HEK293 (cell line): ENCODE results near the gene GBF1.

Source experiments
- CTCF ChIA-PET: fragments of 350-600 bp; formaldehyde crosslinking; extraction: SDS; loops from one replicate; lab custom pipeline; 2021; ENCODE audit warnings: antibody characterized with exemption; lab: Yijun Ruan, JAX
- POLR2A ChIA-PET: fragments of 300-600 bp; formaldehyde crosslinking; extraction: SDS; loops from one replicate; lab custom pipeline; 2020; ENCODE audit warnings: antibody characterized with exemption, inconsistent platforms; lab: Yijun Ruan, JAX
- H3K27ac ChIP-seq: fragments of 200-500 bp; sonication (Bioruptor generic); 2 replicates; pipeline ENCODE4 v1.5.1; 2014; ENCODE audit warnings: low read depth, low read length, control low read depth, inconsistent platforms; ENCODE audit errors: extremely low read depth
- H3K36me3 ChIP-seq, 2 experiments: fragments of 200-500 bp in 1 of 2; sonication (Bioruptor generic) in 1 of 2; 1 replicate in 1 of 2; 2 replicates in 1 of 2; pipeline ENCODE4 v1.5.1; 2014 to 2017; ENCODE audit warnings: inconsistent platforms in 2 of 2, low read length in 2 of 2; ENCODE audit not compliant: control insufficient read depth in 2 of 2, insufficient read depth in 1 of 2
- H3K4me1 ChIP-seq: fragments of 200-500 bp; sonication (Bioruptor generic); 2 replicates; pipeline ENCODE4 v1.5.1; 2014; ENCODE audit warnings: mild to moderate bottlenecking, low read length, inconsistent platforms; ENCODE audit not compliant: control insufficient read depth, insufficient read depth
- H3K4me3 ChIP-seq: 2 replicates; pipeline ENCODE4 v1.5.1; 2011; ENCODE audit warnings: low read depth, mild to moderate bottlenecking, control low read depth, low read length, moderate library complexity
- H3K9me3 ChIP-seq: fragments of 200-500 bp; sonication (Bioruptor generic); 2 replicates; pipeline ENCODE4 v1.5.1; 2014; ENCODE audit warnings: low read depth, low read length, inconsistent platforms; ENCODE audit not compliant: control insufficient read depth, insufficient read depth
- BCL11B ChIP-seq: fragments of 450-650 bp; formaldehyde crosslinking; IDR thresholded peaks from 2 replicates; pipeline ENCODE4 v1.5.1; 2016; ENCODE audit warnings: low read depth, missing biosample characterization, missing genetic modification characterization
- PBX3 ChIP-seq: sonication (generic); formaldehyde crosslinking; IDR thresholded peaks from 2 replicates; pipeline ENCODE4 v1.8.1; 2022; ENCODE audit warnings: mild to moderate bottlenecking, moderate library complexity, missing genetic modification reagents
- SP2 ChIP-seq: fragments of 450-650 bp; formaldehyde crosslinking; IDR thresholded peaks from 2 replicates; pipeline ENCODE4 v1.5.1; 2016; ENCODE audit warnings: missing biosample characterization, missing genetic modification characterization
- SP3 ChIP-seq: fragments of 450-650 bp; formaldehyde crosslinking; IDR thresholded peaks from 2 replicates; pipeline ENCODE4 v1.5.1; 2016; ENCODE audit warnings: missing biosample characterization, missing genetic modification characterization
- ZBTB20 ChIP-seq: fragments of 450-650 bp; formaldehyde crosslinking; IDR thresholded peaks from 2 replicates; pipeline ENCODE4 v1.5.1; 2016; ENCODE audit warnings: missing biosample characterization, missing genetic modification characterization
- ZBTB26 ChIP-seq: fragments of 450-650 bp; formaldehyde crosslinking; optimal IDR thresholded peaks from 2 replicates; pipeline ENCODE3; 2016; ENCODE audit warnings: missing biosample characterization, mild to moderate bottlenecking, missing genetic modification characterization
- ZBTB7A ChIP-seq: fragments of 450-650 bp; formaldehyde crosslinking; IDR thresholded peaks from 2 replicates; pipeline ENCODE4 v1.5.1; 2016; ENCODE audit warnings: low read depth, missing biosample characterization, missing genetic modification characterization
- ZEB2 ChIP-seq: fragments of 450-650 bp; formaldehyde crosslinking; IDR thresholded peaks from 2 replicates; pipeline ENCODE4 v1.5.1; 2016; ENCODE audit warnings: missing biosample characterization, missing genetic modification characterization
- ZNF214 ChIP-seq: fragments of 450-650 bp; formaldehyde crosslinking; IDR thresholded peaks from 2 replicates; pipeline ENCODE4 v1.5.1; 2017; ENCODE audit warnings: missing biosample characterization, mild to moderate bottlenecking, missing genetic modification characterization, borderline replicate concordance
- ZNF239 ChIP-seq: fragments of 450-650 bp; formaldehyde crosslinking; IDR thresholded peaks from 2 replicates; pipeline ENCODE4 v1.5.1; 2016; ENCODE audit warnings: missing biosample characterization, missing genetic modification characterization
- ZNF248 ChIP-seq: fragments of 450-650 bp; formaldehyde crosslinking; IDR thresholded peaks from 2 replicates; pipeline ENCODE4 v1.5.1; 2017; ENCODE audit warnings: missing biosample characterization, missing genetic modification characterization
- ZNF311 ChIP-seq: fragments of 450-650 bp; formaldehyde crosslinking; IDR thresholded peaks from 2 replicates; pipeline ENCODE4 v1.5.1; 2017; ENCODE audit warnings: missing biosample characterization, missing genetic modification characterization, borderline replicate concordance
- ZNF366 ChIP-seq: fragments of 450-650 bp; formaldehyde crosslinking; conservative IDR thresholded peaks from 2 replicates; pipeline ENCODE4 v1.5.1; 2016; ENCODE audit warnings: missing biosample characterization, missing genetic modification characterization
- ZNF391 ChIP-seq: fragments of 450-650 bp; formaldehyde crosslinking; IDR thresholded peaks from 2 replicates; pipeline ENCODE4 v1.5.1; 2016; ENCODE audit warnings: low read depth, missing biosample characterization, missing genetic modification characterization, borderline replicate concordance
- ZNF530 ChIP-seq: fragments of 450-650 bp; formaldehyde crosslinking; IDR thresholded peaks from 2 replicates; pipeline ENCODE4 v1.5.1; 2016; ENCODE audit warnings: low read depth, missing biosample characterization, missing genetic modification characterization
- ZNF664 ChIP-seq: fragments of 450-650 bp; formaldehyde crosslinking; IDR thresholded peaks from 2 replicates; pipeline ENCODE4 v1.5.1; 2016; ENCODE audit warnings: missing biosample characterization, missing genetic modification characterization
- ZNF670 ChIP-seq: fragments of 450-650 bp; formaldehyde crosslinking; IDR thresholded peaks from 2 replicates; pipeline ENCODE4 v1.5.1; 2016; ENCODE audit warnings: missing biosample characterization, missing genetic modification characterization, low read depth
- ZNF777 ChIP-seq: fragments of 450-650 bp; formaldehyde crosslinking; IDR thresholded peaks from 2 replicates; pipeline ENCODE4 v1.5.1; 2017; ENCODE audit warnings: missing biosample characterization, missing genetic modification characterization, borderline replicate concordance
- ZNF785 ChIP-seq: fragments of 450-650 bp; formaldehyde crosslinking; IDR thresholded peaks from 2 replicates; pipeline ENCODE4 v1.5.1; 2016; ENCODE audit warnings: missing biosample characterization, missing genetic modification characterization
- ZNF791 ChIP-seq: fragments of 450-650 bp; formaldehyde crosslinking; IDR thresholded peaks from 2 replicates; pipeline ENCODE4 v1.5.1; 2016; ENCODE audit warnings: missing biosample characterization, missing genetic modification characterization
- TF ChIP-seq, protein P1 (sequence below): fragments of 450-650 bp; formaldehyde crosslinking; IDR thresholded peaks from 2 replicates; pipeline ENCODE4 v1.5.1; 2016; ENCODE audit warnings: missing biosample characterization, missing genetic modification characterization
- TF ChIP-seq, protein P2 (sequence below): fragments of 450-650 bp; formaldehyde crosslinking; IDR thresholded peaks from 2 replicates; pipeline ENCODE4 v1.5.1; 2016; ENCODE audit warnings: missing biosample characterization, missing genetic modification characterization
- TF ChIP-seq, protein P3 (sequence below): fragments of 450-650 bp; formaldehyde crosslinking; IDR thresholded peaks from 2 replicates; pipeline ENCODE4 v1.5.1; 2016; ENCODE audit warnings: missing biosample characterization, missing genetic modification characterization
- TF ChIP-seq, protein P4 (sequence below): fragments of 450-650 bp; formaldehyde crosslinking; IDR thresholded peaks from 2 replicates; pipeline ENCODE4 v1.5.1; 2016; ENCODE audit warnings: missing biosample characterization, missing genetic modification characterization

The GBF1 gene

GRCh38 chr10:102230264-102230860, 15.0 kb upstream of the GBF1 start (continued):
- peak; percentile 10; the same call in 1 of the 2 replicates for TF ChIP-seq ZBTB20 (tag by site-specific recombination)
- peak; percentile 77 for TF ChIP-seq ZNF366
- TF ChIP-seq, protein P1, sequence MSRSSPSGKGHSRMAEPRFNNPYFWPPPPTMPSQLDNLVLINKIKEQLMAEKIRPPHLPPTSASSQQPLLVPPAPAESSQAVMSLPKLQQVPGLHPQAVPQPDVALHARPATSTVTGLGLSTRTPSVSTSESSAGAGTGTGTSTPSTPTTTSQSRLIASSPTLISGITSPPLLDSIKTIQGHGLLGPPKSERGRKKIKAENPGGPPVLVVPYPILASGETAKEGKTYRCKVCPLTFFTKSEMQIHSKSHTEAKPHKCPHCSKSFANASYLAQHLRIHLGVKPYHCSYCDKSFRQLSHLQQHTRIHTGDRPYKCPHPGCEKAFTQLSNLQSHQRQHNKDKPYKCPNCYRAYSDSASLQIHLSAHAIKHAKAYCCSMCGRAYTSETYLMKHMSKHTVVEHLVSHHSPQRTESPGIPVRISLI (tag by site-specific recombination) = no peak
- TF ChIP-seq, protein P2, sequence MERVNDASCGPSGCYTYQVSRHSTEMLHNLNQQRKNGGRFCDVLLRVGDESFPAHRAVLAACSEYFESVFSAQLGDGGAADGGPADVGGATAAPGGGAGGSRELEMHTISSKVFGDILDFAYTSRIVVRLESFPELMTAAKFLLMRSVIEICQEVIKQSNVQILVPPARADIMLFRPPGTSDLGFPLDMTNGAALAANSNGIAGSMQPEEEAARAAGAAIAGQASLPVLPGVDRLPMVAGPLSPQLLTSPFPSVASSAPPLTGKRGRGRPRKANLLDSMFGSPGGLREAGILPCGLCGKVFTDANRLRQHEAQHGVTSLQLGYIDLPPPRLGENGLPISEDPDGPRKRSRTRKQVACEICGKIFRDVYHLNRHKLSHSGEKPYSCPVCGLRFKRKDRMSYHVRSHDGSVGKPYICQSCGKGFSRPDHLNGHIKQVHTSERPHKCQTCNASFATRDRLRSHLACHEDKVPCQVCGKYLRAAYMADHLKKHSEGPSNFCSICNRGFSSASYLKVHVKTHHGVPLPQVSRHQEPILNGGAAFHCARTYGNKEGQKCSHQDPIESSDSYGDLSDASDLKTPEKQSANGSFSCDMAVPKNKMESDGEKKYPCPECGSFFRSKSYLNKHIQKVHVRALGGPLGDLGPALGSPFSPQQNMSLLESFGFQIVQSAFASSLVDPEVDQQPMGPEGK (tag by site-specific recombination) = peak; percentile 100
- TF ChIP-seq ZNF664 (tag by site-specific recombination) = no peak
- TF ChIP-seq ZNF785 = no peak
- no peak for TF ChIP-seq ZNF239 (tag by site-specific recombination)
- no peak for TF ChIP-seq ZNF248
- no peak for TF ChIP-seq ZNF791 (tag by site-specific recombination)
- TF ChIP-seq ZNF311 (tag by site-specific recombination) = no peak
- TF ChIP-seq, protein P3, sequence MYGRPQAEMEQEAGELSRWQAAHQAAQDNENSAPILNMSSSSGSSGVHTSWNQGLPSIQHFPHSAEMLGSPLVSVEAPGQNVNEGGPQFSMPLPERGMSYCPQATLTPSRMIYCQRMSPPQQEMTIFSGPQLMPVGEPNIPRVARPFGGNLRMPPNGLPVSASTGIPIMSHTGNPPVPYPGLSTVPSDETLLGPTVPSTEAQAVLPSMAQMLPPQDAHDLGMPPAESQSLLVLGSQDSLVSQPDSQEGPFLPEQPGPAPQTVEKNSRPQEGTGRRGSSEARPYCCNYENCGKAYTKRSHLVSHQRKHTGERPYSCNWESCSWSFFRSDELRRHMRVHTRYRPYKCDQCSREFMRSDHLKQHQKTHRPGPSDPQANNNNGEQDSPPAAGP (tag by site-specific recombination) = peak; percentile 95; the same call in 1 of the 2 replicates
- TF ChIP-seq PBX3 = no peak; the same call in 1 of the 2 replicates

DNA sequence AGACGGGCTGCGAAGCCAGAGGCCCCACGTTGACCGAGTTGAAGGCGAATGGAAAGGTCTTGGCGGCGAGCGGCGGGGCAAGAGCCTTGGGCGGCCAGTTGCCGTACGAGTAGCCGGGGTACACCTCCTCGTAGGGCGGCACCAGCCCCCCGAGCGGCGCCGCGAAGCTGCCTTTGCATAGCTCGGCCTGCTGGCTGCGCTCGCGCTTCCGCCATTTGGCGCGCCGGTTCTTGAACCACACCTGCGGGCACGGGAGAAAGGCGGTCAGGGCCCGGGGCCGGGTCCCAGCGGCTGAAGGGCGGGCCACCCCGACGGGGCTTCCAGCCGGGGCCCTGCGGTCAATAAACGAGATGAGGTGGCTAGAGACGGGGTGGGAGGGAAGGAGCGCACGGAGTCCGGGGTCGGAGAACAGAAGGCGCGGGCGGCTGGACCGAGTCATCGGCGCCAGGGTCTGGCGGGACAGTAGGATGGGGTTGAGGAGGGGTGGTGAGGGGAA, 14.4 kb upstream of the GBF1 start:
- Histone ChIP-seq H3K27ac (peak overlapping the region; percentile 77; the same call in 1 of the 2 replicates), H3K4me3 (peak overlapping the region; percentile 53)
- peak; percentile 79 for TF ChIP-seq SP2 (tag by site-specific recombination)
- TF ChIP-seq ZNF791 (tag by site-specific recombination) = no peak
- TF ChIP-seq BCL11B = peak; percentile 54; the same call in 1 of the 2 replicates
- TF ChIP-seq, protein P2 (tag by site-specific recombination) = peak; percentile 20
- TF ChIP-seq, protein P4, sequence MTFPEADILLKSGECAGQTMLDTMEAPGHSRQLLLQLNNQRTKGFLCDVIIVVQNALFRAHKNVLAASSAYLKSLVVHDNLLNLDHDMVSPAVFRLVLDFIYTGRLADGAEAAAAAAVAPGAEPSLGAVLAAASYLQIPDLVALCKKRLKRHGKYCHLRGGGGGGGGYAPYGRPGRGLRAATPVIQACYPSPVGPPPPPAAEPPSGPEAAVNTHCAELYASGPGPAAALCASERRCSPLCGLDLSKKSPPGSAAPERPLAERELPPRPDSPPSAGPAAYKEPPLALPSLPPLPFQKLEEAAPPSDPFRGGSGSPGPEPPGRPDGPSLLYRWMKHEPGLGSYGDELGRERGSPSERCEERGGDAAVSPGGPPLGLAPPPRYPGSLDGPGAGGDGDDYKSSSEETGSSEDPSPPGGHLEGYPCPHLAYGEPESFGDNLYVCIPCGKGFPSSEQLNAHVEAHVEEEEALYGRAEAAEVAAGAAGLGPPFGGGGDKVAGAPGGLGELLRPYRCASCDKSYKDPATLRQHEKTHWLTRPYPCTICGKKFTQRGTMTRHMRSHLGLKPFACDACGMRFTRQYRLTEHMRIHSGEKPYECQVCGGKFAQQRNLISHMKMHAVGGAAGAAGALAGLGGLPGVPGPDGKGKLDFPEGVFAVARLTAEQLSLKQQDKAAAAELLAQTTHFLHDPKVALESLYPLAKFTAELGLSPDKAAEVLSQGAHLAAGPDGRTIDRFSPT (tag by site-specific recombination) = peak; percentile 45
- TF ChIP-seq ZNF670 = no peak
- peak; percentile 81 for TF ChIP-seq ZBTB20 (tag by site-specific recombination)
- TF ChIP-seq ZEB2 (tag by site-specific recombination) = peak; percentile 26
- peak; percentile 55; the same call in 1 of the 2 replicates for TF ChIP-seq ZNF366
- 0 out of 2 replicates have a peak, but pooled peaks have one; percentile 56 for TF ChIP-seq ZNF391 (tag by site-specific recombination)
- peak; percentile 68 for TF ChIP-seq ZBTB26 (tag by site-specific recombination)
- peak; percentile 96 for TF ChIP-seq ZNF777
- no peak for TF ChIP-seq ZNF530 (tag by site-specific recombination)
- TF ChIP-seq ZBTB7A (tag by site-specific recombination) = no peak; the same call in 1 of the 2 replicates
- no peak for TF ChIP-seq ZNF214
- no peak for TF ChIP-seq SP3 (tag by site-specific recombination)

More for the DNA sequence above, 14.4 kb upstream of the GBF1 start:
- POLR2A ChIA-PET = interaction anchor here (0.6 to 3.0 kb wide), 15 partner anchors 10 to 541 kb away, joined by 3 to 11 read pairs (median 5); partner anchors contain the start of genes ACTR1A, FBXL15, GBF1 and PITX3
- Histone ChIP-seq H3K36me3 (no peaks in the 10 kb centered on the region), H3K4me1 (peaks cover 1% of the 10 kb centered on the region), H3K9me3 (no peaks in the 10 kb centered on the region)
- CTCF ChIA-PET = interaction anchor here (0.7 to 17.5 kb wide), 34 partner anchors 9 to 352 kb away, joined by 3 to 531 read pairs (median 11); partner anchors contain the start of genes FBXL15, GBF1 and PITX3
